AG04450 (cell line): ENCODE measurements around the gene CDC73. TPM values are rescaled to one million over a fixed set of nuclear protein-coding genes. Genes with fewer than 3 reads are reported as not detected.

Experiments
- CTCF ChIA-PET: fragments of 300-600, 350-600 bp; formaldehyde crosslinking; extraction: SDS; loops from one replicate; lab custom pipeline; 2022; ENCODE audit warnings: antibody characterized with exemption, inconsistent platforms; lab: Charles Lee
- POLR2A ChIA-PET: fragments of 350-600 bp; formaldehyde crosslinking; extraction: SDS; loops from one replicate; lab custom pipeline; 2021; ENCODE audit warnings: antibody characterized with exemption, inconsistent platforms; lab: Yijun Ruan, JAX
- DNase-seq: peaks from one replicate; pipeline ENCODE4 v3.0.0-alpha.2; 2011; ENCODE audit warnings: low read depth, low spot score
- H3K27ac ChIP-seq: one replicate; pipeline ENCODE4 v1.5.1; 2012; ENCODE audit warnings: low read depth, low read length, control low read depth
- H3K27me3 ChIP-seq: one replicate; pipeline ENCODE4 v1.6.0; 2012; ENCODE audit warnings: low read length; ENCODE audit not compliant: control insufficient read depth, insufficient read depth
- H3K4me3 ChIP-seq: 2 replicates; pipeline ENCODE4 v1.5.1; 2011; ENCODE audit warnings: mild to moderate bottlenecking, low read depth, low read length, control low read depth
- H3K9me3 ChIP-seq: 2 replicates; pipeline ENCODE4 v1.5.1; 2012; ENCODE audit warnings: low read length; ENCODE audit not compliant: control insufficient read depth, insufficient read depth
- polyA plus RNA-seq: library from polyadenylated mRNA; depleted of rRNA; stranded (reverse); fragments of >200 nt; gene quantifications from 2 replicates; pipeline ENCODE4 v1.2.3, GENCODE V29; 2011
- TF ChIP-seq, protein P1 (sequence below): IDR thresholded peaks from 2 replicates; pipeline ENCODE4 v1.5.1; 2011; ENCODE audit warnings: low read depth, low read length, control low read depth, inconsistent platforms

Gene CDC73
- polyA plus RNA-seq, 1 experiment: 56.4 TPM

DNA sequence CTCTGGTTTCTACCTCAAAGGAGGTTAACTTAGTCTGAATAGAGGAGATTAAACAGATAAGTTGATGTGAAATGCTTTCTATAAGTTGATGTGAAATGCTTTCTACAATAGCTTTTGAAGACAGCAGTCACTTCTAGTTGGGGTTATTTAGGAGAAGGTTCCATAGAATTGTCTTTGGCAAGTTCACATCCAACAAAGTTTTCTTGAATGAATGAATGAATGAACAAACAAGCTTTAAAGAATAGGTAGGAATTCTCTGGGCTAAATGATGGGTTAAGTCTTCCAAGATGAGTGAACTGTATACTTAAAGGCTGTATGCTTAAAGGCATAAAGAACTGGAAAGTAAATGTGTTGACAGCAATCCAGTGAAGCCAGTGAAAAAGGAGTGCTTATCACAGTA is 1.9 kb downstream of the CDC73 start:
- H3K27ac ChIP-seq: no peak overlapping the region
- H3K9me3 ChIP-seq: no peaks in the 10 kb centered on the region
- ChIA-PET POLR2A (interaction anchor here (3.1 kb wide), 1 partner anchor 19 kb away, joined by 41 read pairs; the partner anchor contains the start of gene GLRX2), CTCF (interaction anchor here (0.6 to 1.6 kb wide), 5 partner anchors 14 to 647 kb away, joined by 3 to 4 read pairs (median 3); no protein-coding TSS in a partner anchor)
- DNase-seq: no peak
- TF ChIP-seq, protein P1, sequence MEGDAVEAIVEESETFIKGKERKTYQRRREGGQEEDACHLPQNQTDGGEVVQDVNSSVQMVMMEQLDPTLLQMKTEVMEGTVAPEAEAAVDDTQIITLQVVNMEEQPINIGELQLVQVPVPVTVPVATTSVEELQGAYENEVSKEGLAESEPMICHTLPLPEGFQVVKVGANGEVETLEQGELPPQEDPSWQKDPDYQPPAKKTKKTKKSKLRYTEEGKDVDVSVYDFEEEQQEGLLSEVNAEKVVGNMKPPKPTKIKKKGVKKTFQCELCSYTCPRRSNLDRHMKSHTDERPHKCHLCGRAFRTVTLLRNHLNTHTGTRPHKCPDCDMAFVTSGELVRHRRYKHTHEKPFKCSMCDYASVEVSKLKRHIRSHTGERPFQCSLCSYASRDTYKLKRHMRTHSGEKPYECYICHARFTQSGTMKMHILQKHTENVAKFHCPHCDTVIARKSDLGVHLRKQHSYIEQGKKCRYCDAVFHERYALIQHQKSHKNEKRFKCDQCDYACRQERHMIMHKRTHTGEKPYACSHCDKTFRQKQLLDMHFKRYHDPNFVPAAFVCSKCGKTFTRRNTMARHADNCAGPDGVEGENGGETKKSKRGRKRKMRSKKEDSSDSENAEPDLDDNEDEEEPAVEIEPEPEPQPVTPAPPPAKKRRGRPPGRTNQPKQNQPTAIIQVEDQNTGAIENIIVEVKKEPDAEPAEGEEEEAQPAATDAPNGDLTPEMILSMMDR: no peak
- H3K4me3 ChIP-seq: peak overlapping the region; percentile 91
- H3K27me3 ChIP-seq: no peaks in the 10 kb centered on the region

DNA sequence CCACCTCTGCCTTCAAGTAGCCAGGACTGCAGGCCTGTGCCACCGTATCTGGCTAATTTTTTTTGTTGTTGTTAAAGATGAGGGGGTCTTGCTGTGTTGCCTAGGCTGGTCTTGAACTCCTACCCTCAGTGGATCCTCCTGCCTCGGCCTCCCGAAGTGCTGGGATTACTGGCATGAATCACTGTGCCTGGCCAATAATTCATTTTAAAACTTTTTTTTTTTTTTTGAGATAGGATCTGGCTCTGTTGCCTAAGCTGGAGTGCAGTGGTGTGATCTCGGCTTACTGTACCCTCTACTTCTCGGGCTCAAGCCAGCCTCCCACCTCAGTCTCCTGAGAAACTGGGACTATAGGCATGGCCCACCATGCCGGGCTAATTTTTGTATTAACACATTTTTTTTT is 3.5 kb downstream of the CDC73 start:
- H3K27me3 ChIP-seq: no peaks in the 10 kb centered on the region
- ChIA-PET POLR2A (no interaction called here), CTCF (interaction anchor here (0.7 kb wide), 1 partner anchor 18 kb away, joined by 3 read pairs; no protein-coding TSS in a partner anchor)
- TF ChIP-seq, protein P1: no peak
- no peak overlapping the region for H3K27ac ChIP-seq
- H3K4me3 ChIP-seq: no peak overlapping the region
- DNase-seq: no peak
- H3K9me3 ChIP-seq: no peaks in the 10 kb centered on the region

DNA sequence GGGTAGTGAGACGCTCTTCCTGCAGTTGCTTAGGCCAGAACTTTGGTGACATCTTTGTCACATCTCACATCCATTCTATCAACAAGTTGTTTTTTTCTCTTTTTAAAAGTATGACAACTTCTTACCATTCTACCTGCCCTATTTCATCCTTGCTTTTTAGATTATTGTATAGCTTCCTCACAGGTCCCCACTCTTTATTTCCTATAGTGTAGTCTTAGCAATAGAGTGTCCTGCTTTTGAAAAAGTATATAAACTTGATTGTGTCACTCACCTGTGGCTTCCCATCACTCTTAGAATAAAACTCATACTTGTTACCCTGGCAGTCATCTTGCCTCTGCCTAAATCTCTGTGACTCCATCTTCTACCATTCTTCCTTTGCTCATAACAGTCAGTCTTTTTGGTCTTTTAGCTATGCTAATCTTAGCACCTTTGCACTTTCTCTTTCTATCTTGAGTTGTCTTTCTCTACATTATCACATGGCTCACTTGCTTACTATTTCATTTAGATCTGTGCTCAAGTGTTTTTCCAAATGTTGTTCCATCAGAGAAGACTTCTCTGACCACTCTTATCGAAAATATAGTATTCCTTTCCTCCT is 9.5 kb downstream of the CDC73 start:
- POLR2A ChIA-PET: no interaction called here

DNA sequence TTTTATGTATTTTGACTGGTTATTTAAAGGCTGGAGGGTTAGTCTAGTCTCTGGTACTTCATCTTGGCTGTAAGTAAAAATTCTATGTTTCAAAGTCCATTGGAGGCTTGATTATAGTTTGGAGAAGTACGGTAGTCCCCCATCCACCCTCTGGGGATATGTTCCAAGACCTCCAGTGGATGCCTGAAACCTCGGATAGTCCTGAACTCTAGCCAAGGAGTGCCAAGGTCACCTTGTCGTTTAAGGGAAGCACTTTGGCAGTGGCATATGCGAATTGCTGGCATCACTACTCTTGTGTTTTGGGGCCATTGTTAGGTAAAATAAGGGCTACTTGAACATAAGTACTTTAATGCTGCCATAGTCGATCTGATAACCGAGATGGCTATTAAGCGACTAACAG is 18.4 kb downstream of the CDC73 start:
- POLR2A ChIA-PET: no interaction called here

More for the DNA sequence above, 9.5 kb downstream of the CDC73 start:
- TF ChIP-seq, protein P1: no peak
- Histone ChIP-seq H3K4me3 (no peak overlapping the region), H3K27ac (no peak overlapping the region), H3K9me3 (no peaks in the 10 kb centered on the region; the same call in 1 of the 2 replicates), H3K27me3 (no peaks in the 10 kb centered on the region)
- DNase-seq: no peak
- CTCF ChIA-PET: no interaction called here

DNA sequence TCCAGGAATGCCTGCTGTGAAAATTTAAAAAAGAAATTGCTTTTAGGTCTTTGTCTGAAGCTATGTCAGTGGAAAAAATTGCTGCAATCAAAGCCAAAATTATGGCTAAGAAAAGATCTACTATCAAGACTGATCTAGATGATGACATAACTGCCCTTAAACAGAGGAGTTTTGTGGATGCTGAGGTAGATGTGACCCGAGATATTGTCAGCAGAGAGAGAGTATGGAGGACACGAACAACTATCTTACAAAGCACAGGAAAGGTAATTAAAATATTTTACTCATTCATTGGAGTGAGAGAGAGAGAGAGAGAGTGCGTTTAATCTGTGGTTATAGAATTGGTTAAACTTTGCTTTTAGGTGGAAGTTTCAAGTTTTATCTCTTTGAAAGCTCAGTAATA is 20.0 kb downstream of the CDC73 start:
- TF ChIP-seq, protein P1: no peak
- no peak for DNase-seq
- POLR2A ChIA-PET: interaction anchor here (0.7 kb wide), 1 partner anchor 23 kb away, joined by 3 read pairs; no protein-coding TSS in a partner anchor
- no peak overlapping the region for H3K27ac ChIP-seq
- no peak overlapping the region for H3K4me3 ChIP-seq
- CTCF ChIA-PET: interaction anchor here (0.7 to 1.9 kb wide), 5 partner anchors 13 to 93 kb away, joined by 3 to 7 read pairs (median 3); no protein-coding TSS in a partner anchor
- H3K9me3 ChIP-seq: no peaks in the 10 kb centered on the region
- no peaks in the 10 kb centered on the region for H3K27me3 ChIP-seq

More for the DNA sequence above, 18.4 kb downstream of the CDC73 start:
- Histone ChIP-seq H3K27me3 (no peaks in the 10 kb centered on the region), H3K9me3 (no peaks in the 10 kb centered on the region), H3K27ac (no peak overlapping the region), H3K4me3 (no peak overlapping the region)
- CTCF ChIA-PET: no interaction called here
- TF ChIP-seq, protein P1: no peak
- no peak for DNase-seq
